GM08714 (cell line): Measurements from ENCODE around the gene FAM171A2.
A peak's percentile ranks its signal among the peaks of the same experiment; 100 is the strongest.
"Not testable (repeated sequence)": the region's sequence is repeated elsewhere in the genome, so short reads cannot be mapped to it uniquely, and the experiment has no call there.

Source experiments
- H3K4me3 ChIP-seq: fragments of 200-500 bp; sonication (Bioruptor generic); 2 replicates; pipeline ENCODE4 v1.5.1; 2014; ENCODE audit warnings: mild to moderate bottlenecking, low read length, inconsistent platforms
- ZNF274 ChIP-seq: IDR thresholded peaks from 2 replicates; pipeline ENCODE4 v1.6.1; 2012; ENCODE audit warnings: mild to moderate bottlenecking, low read depth, low read length

FAM171A2 gene

DNA sequence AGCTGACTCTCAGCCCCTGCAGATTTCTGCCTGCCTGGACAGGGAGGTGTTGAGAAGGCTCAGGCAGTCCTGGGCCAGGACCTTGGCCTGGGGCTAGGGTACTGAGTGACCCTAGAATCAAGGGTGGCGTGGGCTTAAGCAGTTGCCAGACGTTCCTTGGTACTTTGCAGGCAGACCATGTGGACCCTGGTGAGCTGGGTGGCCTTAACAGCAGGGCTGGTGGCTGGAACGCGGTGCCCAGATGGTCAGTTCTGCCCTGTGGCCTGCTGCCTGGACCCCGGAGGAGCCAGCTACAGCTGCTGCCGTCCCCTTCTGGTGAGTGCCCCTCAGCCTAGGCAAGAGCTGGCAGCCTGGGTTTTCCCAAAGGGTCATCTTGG lies 14.7 kb downstream of the FAM171A2 start:
- no peak overlapping the region; the same call in 1 of the 2 replicates for H3K4me3 ChIP-seq
- no peak for TF ChIP-seq ZNF274

DNA sequence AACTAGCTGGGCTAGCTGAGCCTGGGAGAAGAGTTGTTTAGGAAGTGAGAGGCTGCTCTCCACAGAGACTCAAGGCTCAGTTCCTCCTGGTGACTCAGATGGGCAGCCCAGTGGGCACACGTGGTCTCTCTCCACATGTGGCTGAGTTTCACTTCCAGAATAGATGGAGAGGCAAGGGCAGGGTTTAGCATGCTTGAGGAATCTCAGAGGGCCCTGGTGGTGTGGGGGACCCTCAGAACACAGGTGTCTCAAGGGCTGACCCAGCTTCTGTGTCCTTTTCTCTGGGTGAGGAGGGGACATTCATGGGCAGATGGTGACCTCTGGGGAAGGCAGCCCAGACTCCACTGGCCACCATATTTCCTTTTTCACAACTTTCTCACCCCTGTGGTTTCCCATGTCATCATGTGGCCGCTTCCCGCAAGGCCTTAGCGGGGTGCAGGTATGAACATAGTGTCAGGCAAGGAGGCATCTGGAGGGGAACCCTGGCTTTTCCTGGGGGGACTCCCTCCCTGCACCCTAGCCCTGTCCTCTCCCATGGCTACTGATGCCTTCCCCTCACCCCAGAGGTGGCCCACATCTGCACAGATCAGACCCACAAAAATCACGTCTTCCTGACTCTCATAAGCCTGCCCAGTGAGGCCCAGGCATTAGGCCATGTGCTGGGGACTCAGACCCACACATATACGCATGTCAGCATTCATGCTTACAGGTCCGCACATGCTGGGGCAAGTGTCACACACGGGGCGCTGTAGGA lies 15.2 kb downstream of the FAM171A2 start:
- no peak overlapping the region; the same call in 1 of the 2 replicates for H3K4me3 ChIP-seq
- TF ChIP-seq ZNF274, result no peak

DNA sequence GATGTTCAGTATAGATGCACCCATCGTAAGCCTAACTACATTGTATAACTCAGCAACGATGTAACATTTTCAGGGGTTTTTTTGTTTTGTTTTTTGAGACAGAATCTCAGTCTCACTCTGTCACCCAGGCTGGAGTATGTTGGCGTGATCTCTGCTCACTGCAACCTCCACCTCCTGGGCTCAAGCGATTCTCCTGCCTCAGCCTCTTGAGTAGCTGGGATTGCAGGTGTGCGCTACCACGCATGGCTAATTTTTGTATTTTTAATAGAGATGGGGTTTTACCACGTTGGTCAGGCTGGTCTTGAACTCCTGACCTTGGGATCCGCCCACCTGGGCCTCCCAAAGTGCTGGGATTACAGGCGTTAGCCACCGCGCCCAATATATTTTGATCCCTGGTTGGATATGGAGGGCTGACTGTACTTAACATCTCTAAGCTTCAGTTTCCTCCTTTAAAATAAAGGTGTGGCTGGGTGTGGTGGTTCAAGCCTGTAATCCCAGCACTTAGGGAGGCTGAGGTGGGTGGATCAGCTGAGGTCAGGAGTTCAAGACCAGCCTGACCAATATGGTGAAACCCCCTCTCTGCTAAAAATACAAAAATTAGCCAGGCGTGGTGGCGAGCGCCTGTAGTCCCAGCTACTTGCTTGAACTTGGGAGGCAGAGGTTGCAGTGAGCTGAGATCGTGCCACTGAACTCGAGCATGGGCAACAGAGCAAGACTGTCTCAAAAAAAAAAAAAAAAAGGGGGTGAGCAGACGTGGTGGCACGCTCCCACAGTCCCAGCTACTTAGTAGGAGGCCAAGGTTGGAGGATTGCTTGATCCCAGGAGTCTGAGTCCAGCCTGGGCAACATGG lies 16.2 kb downstream of the FAM171A2 start:
- not testable (repeated sequence) for H3K4me3 ChIP-seq

DNA sequence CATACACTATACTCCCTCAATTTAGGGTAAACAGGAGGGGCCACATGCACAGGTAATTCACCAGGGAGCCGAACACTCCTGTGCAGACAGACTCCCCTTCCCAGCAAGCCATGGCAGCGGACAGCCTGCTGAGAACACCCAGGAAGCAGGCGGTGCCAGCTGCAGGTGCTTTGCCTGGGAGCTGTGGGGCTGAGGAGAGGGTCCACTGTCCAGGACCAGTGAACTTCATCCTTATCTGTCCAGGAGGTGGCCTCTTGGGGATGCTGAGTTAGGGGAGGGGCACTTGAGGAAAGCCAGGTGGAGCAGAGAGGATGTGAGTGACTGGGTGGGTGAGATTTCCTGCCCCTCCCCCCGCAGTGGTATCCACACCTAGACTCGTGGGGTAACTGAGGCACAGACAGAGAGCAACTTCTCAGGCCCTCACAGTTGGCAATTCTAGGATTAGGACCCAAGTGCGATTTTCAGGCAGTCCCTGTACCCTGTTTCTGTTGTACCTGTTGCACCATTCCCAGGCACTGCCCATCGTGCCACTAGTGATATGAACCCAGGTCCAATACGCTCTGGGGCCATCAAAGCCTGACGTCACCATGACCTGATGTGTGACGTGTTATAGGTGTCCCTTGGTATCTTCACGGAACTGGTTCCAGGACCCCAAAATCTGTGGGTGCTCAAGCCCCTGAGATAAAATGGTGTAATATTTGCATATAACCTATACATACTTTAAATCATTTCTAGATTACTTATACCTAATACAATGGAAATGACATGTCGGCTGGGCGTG lies 17.4 kb downstream of the FAM171A2 start:
- H3K4me3 ChIP-seq, result peak overlapping the region; percentile 82; the same call in 1 of the 2 replicates
- no peak for TF ChIP-seq ZNF274

DNA sequence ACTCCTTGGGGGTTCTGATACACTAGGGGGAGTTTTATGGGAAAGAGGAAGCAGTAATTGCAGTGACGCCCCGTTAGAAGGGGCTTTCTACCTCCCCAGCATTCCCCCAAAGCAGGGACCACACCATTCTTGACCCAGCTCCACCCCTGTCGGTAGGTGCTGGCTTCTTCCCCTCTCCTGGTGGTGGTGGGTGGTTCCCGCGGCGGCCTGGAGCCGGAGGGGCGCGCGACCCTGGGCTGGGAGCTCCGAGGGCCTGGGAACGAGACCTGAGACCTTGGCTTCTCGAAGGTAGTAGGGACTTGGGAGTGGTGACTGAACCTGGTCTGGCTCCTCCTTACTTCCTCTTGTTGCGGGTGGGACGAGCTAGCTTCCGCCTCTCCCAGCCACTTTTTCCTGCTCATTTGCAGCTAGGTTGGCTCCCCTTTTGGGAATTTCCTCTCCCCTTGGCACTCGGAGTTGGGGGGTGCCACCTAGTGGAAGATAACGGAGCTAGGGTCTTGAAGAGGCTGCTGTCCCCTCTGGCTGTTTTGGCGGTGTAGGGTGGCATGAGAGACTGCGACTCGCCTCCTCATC lies 18.1 kb downstream of the FAM171A2 start:
- H3K4me3 ChIP-seq, result peak overlapping the region; percentile 82
- no peak for TF ChIP-seq ZNF274

DNA sequence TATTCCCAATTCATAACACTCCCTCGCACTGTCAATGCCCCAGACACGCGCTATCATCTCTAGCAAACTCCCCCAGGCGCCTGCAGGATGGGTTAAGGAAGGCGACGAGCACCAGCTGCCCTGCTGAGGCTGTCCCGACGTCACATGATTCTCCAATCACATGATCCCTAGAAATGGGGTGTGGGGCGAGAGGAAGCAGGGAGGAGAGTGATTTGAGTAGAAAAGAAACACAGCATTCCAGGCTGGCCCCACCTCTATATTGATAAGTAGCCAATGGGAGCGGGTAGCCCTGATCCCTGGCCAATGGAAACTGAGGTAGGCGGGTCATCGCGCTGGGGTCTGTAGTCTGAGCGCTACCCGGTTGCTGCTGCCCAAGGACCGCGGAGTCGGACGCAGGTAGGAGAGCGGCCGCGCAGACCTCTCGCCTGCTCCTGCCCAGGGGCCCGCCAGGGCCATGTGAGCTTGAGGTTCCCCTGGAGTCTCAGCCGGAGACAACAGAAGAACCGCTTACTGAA lies 18.7 kb downstream of the FAM171A2 start, which contains the start of gene GRN:
Gene GRN, plus strand, starts transcription at position 364 of the 515 bp plus-strand sequence. CDS start 3,863 bp downstream, outside the sequence.
- TF ChIP-seq ZNF274, result no peak
- H3K4me3 ChIP-seq, result peak within 1 kb of the TSS; percentile 82

DNA sequence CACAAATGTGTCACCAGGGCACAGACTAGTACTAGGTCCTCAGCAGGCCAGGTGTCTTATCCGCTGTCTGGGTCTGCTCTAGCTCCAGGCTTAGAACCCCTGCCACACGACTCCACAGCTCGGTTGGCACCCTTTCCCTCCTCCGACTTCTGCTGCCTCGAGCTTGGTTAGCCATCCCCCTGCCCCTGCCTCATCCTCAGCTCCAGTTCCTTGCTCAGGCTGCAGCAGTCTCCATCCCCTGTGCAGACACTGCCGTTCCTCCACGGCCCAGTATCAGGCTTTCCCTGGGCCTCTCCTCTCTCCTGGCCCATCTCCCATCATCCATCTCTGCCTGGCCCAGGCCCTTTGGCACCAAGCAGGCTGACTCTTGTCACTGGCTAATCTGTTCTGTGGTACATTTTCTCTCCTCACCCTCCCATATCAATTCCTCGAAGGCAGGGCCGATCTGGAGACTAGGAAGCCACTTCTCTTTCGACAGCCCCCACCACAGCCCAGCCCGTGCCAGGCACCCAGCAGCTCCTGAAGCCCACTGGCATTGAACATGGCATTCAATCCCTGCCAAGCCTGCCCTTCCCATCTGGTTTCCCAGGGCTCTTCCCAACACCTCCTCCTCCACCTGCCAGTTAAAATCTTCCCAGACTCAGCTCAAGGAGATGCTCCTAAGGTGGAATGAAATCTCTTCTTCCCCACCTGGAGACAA lies 20.0 kb downstream of the FAM171A2 start:
- H3K4me3 ChIP-seq, result no peak overlapping the region
- no peak for TF ChIP-seq ZNF274

DNA sequence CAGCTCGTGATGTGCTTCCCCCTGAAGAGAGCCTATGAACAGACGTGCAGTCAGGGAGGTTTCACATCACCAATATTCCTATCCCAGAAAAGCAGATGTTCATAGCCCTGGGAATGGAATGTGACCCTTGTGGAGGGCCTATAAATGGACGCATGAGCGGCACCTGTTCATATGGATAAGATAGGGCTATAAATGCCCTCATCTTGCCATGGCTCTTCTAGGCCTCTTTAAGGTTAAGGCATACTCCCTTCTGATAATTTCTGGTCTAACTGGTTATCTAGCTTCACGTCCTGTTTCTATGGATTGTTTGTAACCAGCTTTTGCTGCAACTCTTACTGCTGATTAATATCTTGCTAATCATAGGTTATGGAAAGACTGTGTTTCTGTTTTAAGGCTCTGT lies 23.1 kb downstream of the FAM171A2 start:
- not testable (repeated sequence) for H3K4me3 ChIP-seq

DNA sequence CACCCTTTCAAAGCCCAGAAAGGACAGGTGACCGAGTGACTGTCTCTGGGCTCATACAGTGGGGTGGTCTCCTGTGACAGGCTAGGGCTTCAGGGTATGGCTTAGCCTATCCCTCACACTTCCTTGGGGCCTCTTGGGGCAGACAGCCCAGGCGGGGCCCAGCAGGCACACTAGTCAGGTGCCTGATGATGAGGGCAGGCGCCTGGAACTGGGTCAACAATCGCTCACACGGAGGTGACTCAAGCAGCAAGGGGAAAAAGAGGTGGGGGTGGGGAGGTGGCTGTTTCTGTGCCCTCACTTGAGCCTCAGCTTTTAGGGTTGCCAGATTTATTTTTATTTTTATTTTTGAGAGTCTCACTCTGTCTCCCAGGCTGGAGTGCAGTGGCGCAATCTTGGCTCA lies 25.0 kb downstream of the FAM171A2 start:
- no peak for TF ChIP-seq ZNF274

DNA sequence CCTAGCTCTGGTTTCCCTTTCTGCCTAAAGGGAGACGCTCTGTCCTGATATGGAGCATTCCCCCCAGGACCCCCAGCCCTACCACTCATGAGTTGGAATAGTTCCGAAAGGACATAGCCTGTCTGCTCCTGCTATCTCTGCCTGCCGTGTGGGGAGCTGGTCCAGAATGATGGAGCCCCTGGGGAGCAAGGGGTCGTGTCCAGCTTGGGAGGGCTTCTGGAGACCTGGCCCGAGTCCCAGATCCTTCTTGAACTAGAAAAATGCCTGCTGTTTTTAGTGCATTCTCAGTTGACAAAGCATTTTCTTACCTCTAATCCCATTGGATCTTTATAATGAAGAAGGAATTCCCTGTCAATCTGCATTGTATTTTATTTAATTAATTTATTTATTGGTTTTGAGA lies 27.7 kb downstream of the FAM171A2 start:
- no peak overlapping the region for H3K4me3 ChIP-seq
- no peak for TF ChIP-seq ZNF274

More for the DNA sequence above, 25.0 kb downstream of the FAM171A2 start:
- no peak overlapping the region for H3K4me3 ChIP-seq

DNA sequence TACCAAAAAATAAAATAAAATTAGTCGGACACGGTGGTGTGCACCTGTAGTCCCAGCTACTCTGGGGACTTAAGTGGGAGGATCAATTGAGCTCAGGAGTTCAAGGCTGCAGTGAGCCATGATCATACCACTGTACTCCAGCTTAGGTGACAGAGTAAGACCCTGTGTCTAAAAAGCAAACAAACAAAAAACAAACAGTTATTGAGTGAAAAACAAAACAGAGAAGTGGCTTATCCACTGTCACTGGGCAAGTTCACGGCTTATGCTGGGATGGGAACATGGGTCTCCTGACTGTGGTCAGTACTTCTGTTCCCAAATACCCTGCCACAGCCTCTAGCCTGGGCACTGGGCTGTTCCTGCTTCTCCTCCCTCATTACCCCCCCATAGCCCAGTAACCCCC lies 28.1 kb downstream of the FAM171A2 start:
- H3K4me3 ChIP-seq, result no peak overlapping the region
- no peak for TF ChIP-seq ZNF274

DNA sequence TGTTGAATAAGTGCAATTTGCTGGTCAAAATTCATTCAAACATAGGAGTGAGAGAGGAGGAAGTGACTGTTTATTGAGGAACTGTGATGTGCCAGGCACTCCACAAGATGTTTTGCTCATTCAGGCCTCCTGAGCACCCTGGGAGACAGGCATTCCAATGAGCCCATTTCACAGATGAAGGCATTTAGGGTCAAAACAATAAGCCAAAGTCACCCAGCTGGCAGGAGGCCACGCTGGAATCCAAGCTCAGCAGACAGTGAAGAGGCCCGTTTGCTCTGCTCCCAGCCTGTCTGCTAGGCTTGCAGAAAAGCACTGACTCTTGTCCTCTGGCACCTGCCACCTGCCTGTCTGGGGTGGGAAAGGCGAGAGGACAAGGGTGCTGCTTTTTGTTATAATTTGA lies 28.9 kb downstream of the FAM171A2 start:
- no peak overlapping the region for H3K4me3 ChIP-seq

DNA sequence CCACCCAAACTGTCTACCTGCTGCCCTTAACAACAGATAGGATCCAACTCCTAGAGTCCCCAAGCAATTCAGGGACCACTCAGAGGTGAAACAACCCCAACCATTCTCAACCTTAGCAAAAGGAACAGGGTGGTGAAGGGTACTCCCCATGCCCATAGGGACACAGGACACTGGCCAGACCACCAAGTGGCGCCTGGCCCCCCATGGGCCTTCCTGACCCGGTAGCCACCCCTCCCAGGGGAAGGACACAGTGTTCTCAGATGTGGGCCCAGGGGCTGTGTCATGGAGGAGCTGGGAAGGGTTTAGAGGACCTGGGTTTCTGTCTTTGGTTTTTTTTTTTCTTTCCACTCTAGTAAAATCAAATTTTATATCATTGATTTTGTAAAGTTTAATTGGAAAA lies 29.3 kb downstream of the FAM171A2 start:
- TF ChIP-seq ZNF274, result no peak
- H3K4me3 ChIP-seq, result no peak overlapping the region

More for the DNA sequence above, 28.9 kb downstream of the FAM171A2 start:
- TF ChIP-seq ZNF274, result no peak
